Measurements from ENCODE around the gene CYTH4. TPM values are rescaled to one million over a fixed set of nuclear protein-coding genes. Genes with fewer than 3 reads are reported as not detected.

The CYTH4 gene
- total RNA-seq, 2 donors from 2014 or later, result 3.0 to 7.4 TPM

DNA sequence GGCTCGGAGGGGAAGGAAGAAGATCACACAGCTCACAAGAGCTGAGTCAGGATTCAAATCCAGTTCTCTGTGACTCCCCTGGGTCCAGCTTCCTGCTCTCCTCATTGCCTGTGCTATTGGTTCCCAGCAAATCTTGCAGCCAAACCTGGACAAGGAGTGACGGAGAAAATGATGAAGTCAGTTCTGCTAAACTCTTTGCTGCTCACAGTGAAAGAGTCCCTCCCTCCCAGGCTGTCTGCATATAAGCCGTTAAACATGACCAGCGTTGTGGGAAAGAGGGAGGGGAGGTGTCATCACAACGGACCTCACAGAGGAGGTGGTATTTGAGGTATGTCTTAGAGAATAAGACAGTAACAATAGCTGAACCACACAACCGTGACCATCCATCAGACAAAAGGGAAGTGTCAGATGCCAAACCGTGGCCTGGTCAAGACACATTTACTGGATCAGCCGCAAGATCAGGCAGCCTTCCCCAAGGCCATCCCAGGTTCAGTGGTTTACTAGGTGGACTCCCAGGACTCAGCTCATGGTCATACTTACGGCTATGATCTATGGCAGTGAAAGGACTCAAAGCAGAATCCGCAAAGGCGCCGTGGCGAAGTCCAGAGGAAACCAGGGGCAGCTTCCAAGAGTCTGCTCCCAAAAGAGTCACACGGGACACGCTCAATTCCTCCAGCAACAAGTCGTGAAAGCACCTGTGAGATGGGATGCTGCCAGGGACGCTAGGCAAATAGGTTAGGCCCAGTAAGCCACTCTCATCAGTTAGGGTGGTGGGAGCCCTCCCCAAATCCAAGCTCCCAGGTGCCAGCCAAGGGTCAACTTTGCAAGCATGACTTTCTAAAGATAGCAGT, 2.8 kb upstream of the CYTH4 start:
- TF ChIP-seq, protein P1, sequence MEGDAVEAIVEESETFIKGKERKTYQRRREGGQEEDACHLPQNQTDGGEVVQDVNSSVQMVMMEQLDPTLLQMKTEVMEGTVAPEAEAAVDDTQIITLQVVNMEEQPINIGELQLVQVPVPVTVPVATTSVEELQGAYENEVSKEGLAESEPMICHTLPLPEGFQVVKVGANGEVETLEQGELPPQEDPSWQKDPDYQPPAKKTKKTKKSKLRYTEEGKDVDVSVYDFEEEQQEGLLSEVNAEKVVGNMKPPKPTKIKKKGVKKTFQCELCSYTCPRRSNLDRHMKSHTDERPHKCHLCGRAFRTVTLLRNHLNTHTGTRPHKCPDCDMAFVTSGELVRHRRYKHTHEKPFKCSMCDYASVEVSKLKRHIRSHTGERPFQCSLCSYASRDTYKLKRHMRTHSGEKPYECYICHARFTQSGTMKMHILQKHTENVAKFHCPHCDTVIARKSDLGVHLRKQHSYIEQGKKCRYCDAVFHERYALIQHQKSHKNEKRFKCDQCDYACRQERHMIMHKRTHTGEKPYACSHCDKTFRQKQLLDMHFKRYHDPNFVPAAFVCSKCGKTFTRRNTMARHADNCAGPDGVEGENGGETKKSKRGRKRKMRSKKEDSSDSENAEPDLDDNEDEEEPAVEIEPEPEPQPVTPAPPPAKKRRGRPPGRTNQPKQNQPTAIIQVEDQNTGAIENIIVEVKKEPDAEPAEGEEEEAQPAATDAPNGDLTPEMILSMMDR (IDR thresholded peaks at IDR 0.05), result no peak
- Histone ChIP-seq H3K9ac (ENCODE audit: low read depth in 2 of 2, low read length in 2 of 2) (no peak overlapping the region), H3K9me3 (no peaks in the 10 kb centered on the region), H3K4me1 (no peaks in the 10 kb centered on the region), H3K4me3 (no peak overlapping the region), H3K27me3 (no peaks in the 10 kb centered on the region), H3K27ac (no peak overlapping the region), H3K36me3 (no peaks in the 10 kb centered on the region)
- intact Hi-C loops (cut with DNase I), result no loop called here
- DNase-seq, result no peak

DNA sequence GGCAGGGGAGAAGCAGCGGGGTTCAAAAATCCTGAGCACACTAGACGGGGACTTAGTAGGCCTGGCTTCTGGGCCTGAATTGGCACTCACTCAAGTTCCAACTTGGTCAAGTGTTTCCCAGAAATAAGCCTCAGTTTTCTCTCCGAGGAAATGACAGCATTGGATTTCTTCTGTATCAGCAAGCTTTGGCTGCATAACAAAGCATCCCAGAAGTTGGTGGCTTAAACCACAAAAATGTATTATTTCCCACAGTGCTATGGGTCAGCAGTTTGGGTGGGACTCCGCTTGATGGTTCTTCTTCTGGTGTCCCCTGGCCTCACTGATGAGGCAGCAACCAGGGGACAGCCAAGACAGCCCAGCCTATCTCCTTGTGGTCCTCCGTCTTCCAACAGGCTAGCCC, 1.6 kb upstream of the CYTH4 start:
- Histone ChIP-seq H3K9me3 (no peaks in the 10 kb centered on the region), H3K27me3 (no peaks in the 10 kb centered on the region), H3K27ac (no peak overlapping the region), H3K4me1 (no peaks in the 10 kb centered on the region), H3K36me3 (no peaks in the 10 kb centered on the region), H3K4me3 (no peak overlapping the region), H3K9ac (ENCODE audit: low read depth in 2 of 2, low read length in 2 of 2) (no peak overlapping the region)
- TF ChIP-seq, protein P1 (IDR thresholded peaks at IDR 0.05), result no peak
- intact Hi-C loops (cut with DNase I), result no loop called here
- no peak for DNase-seq

DNA sequence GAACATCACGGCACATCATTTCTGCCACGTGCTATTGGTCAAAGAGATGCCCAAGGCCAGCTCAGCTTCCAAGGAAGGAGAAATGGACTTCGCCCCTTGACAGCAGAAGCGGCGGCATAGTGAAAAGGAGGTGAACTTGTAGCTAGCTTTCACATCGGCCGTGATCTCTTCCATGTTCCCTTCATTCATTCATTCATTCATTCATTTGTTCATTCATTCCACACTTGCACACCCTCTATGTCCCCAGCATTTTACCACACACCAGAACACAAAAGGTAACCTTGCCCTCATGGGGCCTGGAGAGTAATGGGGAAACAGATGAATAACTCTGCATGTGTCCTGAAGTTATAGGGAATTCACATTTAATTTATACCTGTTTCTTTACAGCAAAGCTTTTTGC, 1.1 kb upstream of the CYTH4 start:
- DNase-seq, result no peak
- Histone ChIP-seq H3K9me3 (no peaks in the 10 kb centered on the region), H3K9ac (ENCODE audit: low read depth in 2 of 2, low read length in 2 of 2) (peak overlapping the region in 1 of 2 donors; percentile 69), H3K27ac (no peak overlapping the region), H3K27me3 (no peaks in the 10 kb centered on the region), H3K4me1 (no peaks in the 10 kb centered on the region), H3K4me3 (no peak overlapping the region), H3K36me3 (no peaks in the 10 kb centered on the region)
- intact Hi-C loops (cut with DNase I), result no loop called here
- TF ChIP-seq, protein P1 (IDR thresholded peaks at IDR 0.05), result no peak

DNA sequence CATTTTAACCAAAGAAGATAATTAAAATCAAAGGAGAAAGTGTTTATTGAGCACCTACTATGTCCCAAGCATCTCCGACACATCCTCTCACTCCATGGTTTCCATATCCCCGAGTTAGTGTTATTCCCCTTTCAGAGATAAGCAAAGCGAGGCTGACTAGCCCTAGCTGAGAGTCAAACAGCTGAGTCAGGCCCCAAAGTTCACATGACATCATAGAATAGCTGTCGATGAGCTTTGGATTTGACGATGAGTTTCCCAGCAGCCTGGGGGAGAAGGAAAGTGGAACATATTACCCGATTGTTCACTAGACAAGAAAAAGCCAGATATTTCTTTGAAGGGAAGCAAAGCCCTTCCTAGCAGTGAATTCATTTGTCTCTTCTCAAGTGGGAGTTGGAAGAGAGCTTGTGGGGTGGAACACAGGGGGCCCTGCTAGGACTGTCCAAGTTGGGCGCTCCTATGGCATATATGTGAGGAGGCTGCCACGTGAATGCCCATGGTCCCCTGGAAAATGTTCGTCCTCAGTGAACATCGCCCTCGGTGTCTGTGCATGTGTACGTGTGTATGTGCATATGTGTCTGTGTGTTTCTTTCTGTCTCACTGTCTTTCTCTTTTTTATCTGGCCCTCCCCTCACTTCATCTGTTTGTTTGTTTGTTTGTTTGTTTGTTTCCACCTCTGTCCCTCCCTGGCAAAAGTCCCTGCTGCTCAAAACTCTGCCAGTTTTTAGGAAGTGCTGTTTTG, 493 bp upstream of the CYTH4 start:
- H3K4me3 ChIP-seq, result no peak overlapping the region
- DNase-seq, result no peak
- H3K4me1 ChIP-seq, result no peaks in the 10 kb centered on the region
- no peaks in the 10 kb centered on the region for H3K36me3 ChIP-seq
- H3K27me3 ChIP-seq, result no peaks in the 10 kb centered on the region
- H3K9ac ChIP-seq (ENCODE audit: low read depth in 2 of 2, low read length in 2 of 2), result peak overlapping the region; percentile 68 to 69
- H3K27ac ChIP-seq, result peak overlapping the region; percentile 63
- no peaks in the 10 kb centered on the region for H3K9me3 ChIP-seq
- TF ChIP-seq, protein P1 (IDR thresholded peaks at IDR 0.05), result no peak
- intact Hi-C loops (cut with DNase I), result no loop called here

DNA sequence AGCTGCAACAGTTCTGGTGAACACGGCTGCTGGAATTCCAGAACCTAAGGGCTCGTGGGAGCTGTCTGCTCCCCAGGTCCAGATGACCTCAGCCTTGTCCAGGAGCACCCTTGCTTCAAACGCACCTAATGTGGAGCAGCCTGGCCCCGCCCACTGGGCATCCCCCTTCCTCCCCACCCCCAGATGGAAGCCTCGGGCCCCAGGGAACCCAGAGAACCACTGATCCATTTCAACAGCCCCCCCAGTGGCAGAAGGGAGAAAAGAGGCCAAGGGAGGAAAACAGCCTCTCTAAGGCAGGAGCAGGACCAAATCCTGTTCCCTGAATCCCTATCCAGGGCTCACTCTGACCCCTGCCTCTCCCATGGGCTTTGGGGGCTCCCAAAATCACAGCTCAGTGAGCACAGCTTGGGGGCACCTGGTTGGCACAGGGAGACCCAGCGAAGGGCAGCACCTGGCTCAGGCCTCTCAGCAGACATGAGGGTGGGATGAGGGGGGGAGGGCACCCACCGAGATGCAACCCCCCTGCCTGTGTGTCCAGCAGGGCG, 1.2 kb downstream of the CYTH4 start:
- intact Hi-C loops (cut with DNase I), result no loop called here
- TF ChIP-seq, protein P1 (IDR thresholded peaks at IDR 0.05), result no peak

More for the DNA sequence above, 1.2 kb downstream of the CYTH4 start:
- Histone ChIP-seq H3K4me3 (peak overlapping the region; percentile 35), H3K27ac (peak overlapping the region; percentile 63), H3K9me3 (no peaks in the 10 kb centered on the region), H3K9ac (ENCODE audit: low read depth in 2 of 2, low read length in 2 of 2) (peak overlapping the region; percentile 68 to 69), H3K4me1 (no peaks in the 10 kb centered on the region), H3K27me3 (no peaks in the 10 kb centered on the region), H3K36me3 (no peaks in the 10 kb centered on the region)
- DNase-seq, result peak; percentile 52
